Activated T-cell treated with anti-CD3 and anti-CD28 coated beads, Interleukin-2, amount 50 U/mL, for 1 hour (primary cell): Measurements from ENCODE around the gene ARHGAP22.

Experiments
- DNase-seq: peaks from one replicate; pipeline ENCODE4 v3.0.0-alpha.2; 2020

The ARHGAP22 gene

GRCh38 chr10:48580236-48580635 is 24.6 kb downstream of the ARHGAP22 start:
- no peak for DNase-seq

DNA sequence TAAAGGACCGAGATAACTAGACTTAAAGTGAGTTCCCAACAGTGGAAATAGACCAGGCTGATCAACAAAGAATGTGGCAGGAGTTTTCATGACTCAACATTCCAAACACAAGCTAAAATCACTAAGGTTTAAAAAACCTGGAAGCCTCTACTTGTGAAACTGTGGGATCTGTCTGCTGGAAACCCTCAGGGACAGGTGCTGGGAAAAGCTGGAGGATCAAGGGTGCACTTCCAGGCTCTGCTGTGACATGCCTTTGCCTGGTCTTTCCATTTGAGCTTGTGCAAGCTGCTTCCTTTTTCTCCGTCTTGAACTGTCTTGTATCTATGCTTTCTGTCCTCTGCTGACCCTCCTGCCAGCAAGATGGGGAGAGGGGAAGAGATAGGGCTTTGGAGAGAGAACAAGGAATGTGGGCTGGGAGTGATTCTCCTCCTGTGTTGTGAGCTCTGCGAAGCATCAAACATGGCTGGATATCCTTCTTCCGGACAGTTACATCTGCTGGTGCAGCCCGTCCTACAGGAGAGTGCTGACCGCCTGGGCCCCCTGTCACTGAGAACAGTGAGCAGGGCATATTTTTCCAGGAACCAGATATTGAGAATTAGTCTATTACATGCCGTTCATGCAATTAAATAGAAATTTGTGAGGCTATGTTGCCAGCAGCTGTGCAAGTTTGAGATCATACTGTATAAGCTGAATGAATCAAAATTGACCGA is 25.5 kb downstream of the ARHGAP22 start:
- no peak for DNase-seq

GRCh38 chr10:48577158-48577557 is 27.7 kb downstream of the ARHGAP22 start:
- DNase-seq = no peak

DNA sequence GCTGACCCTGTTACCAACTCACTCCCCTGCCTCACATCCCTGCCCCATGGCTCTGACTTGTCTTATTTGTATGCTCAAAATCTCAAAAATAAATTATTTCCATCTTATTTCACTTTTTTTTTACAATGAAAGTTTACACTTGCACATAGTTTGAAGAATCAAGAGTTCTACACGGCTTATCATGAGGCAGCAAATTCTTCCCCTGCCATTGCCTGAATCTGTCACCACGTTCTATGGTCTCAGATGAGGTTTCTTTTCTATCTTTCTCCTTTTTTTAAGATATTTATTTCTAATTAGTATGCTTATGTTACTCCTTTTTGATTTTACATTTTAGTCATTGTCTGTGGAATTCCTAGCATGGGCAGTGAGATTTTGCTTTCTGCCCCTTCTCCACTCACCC is 28.4 kb downstream of the ARHGAP22 start:
- DNase-seq = no peak

- no peak for DNase-seq
Observed at GRCh38 chr10:48575901-48576300, 29.0 kb downstream of the ARHGAP22 start.

- no peak for DNase-seq
Observed at GRCh38 chr10:48574817-48575380, 30.0 kb downstream of the ARHGAP22 start.

GRCh38 chr10:48574322-48574796 is 30.5 kb downstream of the ARHGAP22 start:
- no peak for DNase-seq

DNA sequence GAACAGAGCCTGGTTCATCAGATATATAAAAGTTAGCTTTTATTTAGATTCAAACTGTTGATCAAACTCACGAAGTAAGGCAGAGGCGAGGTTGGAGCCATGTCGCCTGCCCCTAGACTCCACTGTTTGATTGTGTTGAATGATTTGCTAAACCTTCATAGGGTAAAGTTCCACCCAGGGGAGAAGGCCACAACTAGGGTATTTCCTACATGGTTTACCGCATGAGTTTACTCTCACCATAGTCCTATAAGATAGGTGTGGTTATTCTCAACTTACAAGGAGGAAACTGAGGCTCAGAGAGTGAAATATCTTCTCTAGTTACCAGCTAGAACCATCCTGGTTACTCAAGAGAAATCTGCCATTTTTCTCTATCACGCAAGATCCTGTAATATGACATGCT is 31.8 kb downstream of the ARHGAP22 start:
- no peak for DNase-seq

- no peak for DNase-seq
Observed at GRCh38 chr10:48572414-48572813, 32.5 kb downstream of the ARHGAP22 start.

DNA sequence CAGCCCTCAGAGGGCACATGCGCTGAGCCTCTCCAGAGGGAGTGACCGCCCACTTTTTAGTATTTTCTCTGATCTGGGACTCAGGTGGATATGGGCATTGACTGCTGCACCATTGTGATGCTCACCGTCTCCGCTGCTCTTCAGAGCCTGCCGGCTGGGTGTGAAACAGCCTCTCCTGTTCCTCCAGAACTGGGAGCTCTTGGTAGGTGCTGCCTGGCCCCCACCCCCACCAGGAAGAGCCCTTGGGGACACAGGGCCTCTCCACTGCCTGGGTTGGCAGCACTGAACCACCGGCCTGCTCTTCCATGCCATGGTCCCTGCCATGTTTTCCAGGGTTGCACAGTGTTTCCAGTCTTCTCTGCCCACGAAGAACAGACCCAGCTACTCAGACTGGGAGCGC is 36.3 kb downstream of the ARHGAP22 start:
- no peak for DNase-seq

DNA sequence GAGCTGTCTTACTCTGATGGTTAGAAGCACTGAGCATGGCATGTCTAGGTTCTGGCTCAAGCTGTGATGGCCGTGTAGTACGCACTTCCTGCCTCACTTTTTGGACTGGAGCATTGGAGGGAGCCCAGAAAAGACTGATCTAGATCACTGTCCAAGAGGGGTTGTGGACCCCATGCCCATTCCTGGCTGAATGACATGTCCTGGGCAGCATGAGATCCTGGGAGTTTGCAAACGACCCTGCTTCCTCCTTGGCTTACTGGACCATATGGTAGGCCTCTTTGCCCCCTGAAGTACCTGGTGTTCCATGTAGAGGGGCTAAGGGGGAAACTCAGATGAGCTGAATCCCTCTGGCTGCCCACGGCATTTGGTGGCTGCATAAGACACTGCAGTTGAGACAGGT is 36.7 kb downstream of the ARHGAP22 start:
- no peak for DNase-seq

GRCh38 chr10:48567346-48567745 is 37.5 kb downstream of the ARHGAP22 start:
- DNase-seq = no peak

DNA sequence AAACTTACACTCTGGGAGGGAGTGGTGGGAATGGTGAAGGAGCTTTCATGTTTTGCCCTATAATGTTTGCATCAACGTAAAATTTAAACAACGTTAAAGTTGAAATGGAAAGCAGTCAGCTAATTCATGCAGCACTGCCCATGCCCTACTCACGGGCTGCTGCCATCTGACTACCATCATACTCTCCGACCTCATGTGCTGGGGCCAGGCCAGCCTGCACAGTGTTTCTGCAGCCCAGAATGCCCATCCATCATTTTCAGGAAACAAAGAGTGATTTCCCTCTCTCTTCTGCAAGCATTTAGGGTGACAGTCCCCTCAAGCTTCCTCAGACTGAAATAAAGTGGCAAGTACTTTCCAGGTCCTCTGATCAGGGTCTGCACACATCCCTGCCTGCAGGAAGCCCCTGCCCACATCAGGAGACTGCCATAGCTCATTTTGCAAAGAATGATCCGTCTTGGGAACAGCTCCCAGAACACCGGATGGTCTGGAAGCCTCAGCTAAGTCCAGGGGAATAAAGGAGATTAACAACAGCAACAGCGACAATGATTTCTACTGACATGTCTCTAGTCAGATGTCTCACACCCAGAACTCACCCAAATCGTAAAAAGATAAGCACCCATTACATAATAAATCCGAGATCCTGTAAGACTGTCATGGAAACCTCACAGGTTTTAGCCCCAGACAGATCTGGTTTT is 40.3 kb downstream of the ARHGAP22 start:
- no peak for DNase-seq

GRCh38 chr10:48557511-48558123 is 47.3 kb downstream of the ARHGAP22 start:
- DNase-seq = no peak

- no peak for DNase-seq
Observed at GRCh38 chr10:48556713-48557112, 48.2 kb downstream of the ARHGAP22 start.

- no peak for DNase-seq
Observed at GRCh38 chr10:48556065-48556464, 48.8 kb downstream of the ARHGAP22 start.

GRCh38 chr10:48555310-48556042 is 49.4 kb downstream of the ARHGAP22 start:
- no peak for DNase-seq

GRCh38 chr10:48554656-48555055 is 50.2 kb downstream of the ARHGAP22 start:
- DNase-seq = no peak

- no peak for DNase-seq
Observed at GRCh38 chr10:48554246-48554645, 50.6 kb downstream of the ARHGAP22 start.

GRCh38 chr10:48552946-48553564 is 51.8 kb downstream of the ARHGAP22 start:
- no peak for DNase-seq

DNA sequence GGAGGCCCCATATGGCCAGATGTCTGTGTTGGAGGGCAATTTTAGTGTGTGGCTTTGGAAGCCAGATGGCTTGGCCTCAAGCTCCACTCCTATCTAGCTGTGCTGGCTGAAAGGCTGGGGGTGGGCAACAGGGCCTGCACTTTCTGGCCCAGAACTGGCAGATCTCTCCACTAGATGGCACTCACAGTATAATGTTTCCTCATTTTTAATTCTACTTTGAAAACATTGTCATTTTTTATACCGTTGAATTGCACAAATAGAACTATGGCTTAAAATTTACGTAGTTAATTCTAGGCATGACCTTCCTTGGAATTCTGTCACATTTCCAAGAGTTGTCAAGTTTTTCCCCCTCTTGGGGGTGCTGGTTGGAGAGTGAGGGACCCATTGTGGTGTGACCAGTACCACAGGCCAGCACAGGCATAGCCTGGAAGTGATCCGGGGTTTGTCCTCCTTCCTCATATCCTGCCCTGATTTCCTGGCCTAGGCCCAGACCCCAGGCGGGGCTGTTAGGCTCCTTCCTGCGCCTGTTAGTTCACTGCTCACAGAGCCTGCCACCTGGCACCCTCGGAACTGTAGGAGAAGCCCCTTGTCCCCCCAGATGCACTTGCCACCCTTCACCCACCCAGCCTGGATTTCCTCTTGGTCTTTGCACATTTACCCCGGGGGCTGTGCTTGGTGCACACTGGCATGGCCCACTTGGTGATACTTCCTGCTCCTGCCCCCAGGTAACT is 52.8 kb downstream of the ARHGAP22 start:
- no peak for DNase-seq

DNA sequence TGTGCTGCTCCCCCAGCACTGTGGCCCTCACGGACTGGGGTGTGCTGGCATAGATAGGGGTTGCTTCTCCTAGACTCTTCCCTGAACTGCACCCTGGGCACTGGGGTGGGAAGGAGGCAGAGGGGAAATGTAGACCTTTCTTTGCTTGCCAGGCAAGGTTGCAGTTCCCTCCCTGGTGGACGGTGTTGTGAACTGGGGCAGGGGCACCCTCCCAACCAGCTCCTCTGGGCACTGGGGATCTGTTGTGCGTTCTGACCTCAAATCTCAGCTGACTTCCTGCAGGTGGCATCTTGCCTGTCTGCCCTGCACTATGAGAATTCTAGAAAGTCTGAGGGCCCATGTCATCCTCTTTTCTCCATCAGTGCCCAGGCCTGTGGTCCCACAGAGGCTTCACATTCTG is 53.9 kb downstream of the ARHGAP22 start:
- no peak for DNase-seq
